Breast epithelium (tissue), 3 donors: ENCODE data around the gene MPDZ.

ENCODE experiments used
- CTCF ChIP-seq, 3 donors: fragments of 450-650 bp; IDR thresholded peaks; one replicate each; pipeline ENCODE4 v1.5.1; 2016 to 2017; ENCODE audit warnings: antibody characterized with exemption in 3 of 3, mild to moderate bottlenecking in 3 of 3, moderate library complexity in 3 of 3
- POLR2A ChIP-seq: fragments of 450-650 bp; IDR thresholded peaks from one replicate; pipeline ENCODE4 v1.6.1; 2016; ENCODE audit warnings: antibody characterized with exemption, mild to moderate bottlenecking, moderate library complexity

DNA sequence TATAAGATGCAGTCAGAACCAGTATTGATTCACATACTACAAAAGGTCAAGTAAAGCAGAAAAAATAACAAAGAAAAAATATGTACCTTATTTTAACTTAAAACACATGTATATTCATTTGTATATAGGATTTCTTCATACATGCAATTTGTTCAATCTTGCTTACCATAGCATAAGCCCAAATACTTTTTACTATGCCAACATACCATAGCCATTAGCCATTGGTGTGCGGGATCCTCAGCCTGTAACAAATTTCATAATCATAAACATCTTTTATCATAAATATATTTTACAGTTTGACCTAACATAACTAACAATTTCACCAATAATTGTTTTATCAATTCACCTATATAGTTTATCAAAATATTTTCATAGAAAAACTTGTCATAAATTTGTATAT, 51.1 kb downstream of the MPDZ start:
- TF ChIP-seq CTCF (IDR thresholded peaks at IDR 0.05) = no peak
- TF ChIP-seq POLR2A = no peak
